Astrocyte of the spinal cord (primary cell): ENCODE results near the gene BOK.
"Not testable (repeated sequence)": the region's sequence is repeated elsewhere in the genome, so short reads cannot be mapped to it uniquely, and the experiment has no call there.

Experiments used
- DNase-seq: peaks from one replicate; pipeline ENCODE4 v3.0.0; 2011; ENCODE audit warnings: low read depth, low spot score
- H3K4me3 ChIP-seq: 2 replicates; pipeline ENCODE4 v1.5.1; 2011; ENCODE audit warnings: low read depth, mild to moderate bottlenecking, low read length, moderate library complexity
- in situ Hi-C: cut with HindIII; loops from 2 replicates; pipeline ENCODE4 v1.10.0; 2017; ENCODE audit warnings: low sequenced_read_pairs
- TF ChIP-seq, protein P1 (sequence below): IDR thresholded peaks from 2 replicates; pipeline ENCODE4 v1.5.1; 2012; ENCODE audit warnings: low read depth, mild to moderate bottlenecking, low read length, inconsistent platforms

BOK gene

DNA sequence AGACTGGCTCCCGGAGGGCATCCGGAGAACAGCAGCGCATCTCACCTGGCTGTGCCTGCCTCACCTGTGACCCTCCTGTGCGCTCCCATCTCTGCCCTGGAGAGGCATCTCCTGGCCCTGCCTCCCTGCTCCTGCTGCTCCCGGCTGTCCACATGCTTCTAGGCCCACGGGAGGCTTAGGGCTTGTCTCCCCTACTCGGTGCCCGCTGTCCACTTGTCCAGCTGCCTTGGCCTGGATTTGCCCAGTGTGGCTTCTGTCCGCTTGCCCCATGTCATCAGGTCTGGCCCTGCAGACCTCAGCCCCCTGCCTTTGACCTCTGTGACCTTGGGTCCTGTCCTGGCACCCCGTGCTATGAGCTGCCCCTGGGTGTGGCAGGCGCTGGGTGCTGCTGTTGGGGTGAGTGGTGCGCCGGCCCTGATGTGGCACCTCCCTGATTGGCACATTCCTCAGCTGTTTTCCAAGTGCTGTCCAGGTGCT lies 4.5 kb downstream of the BOK start:
- in situ Hi-C loops: no loop called here
- TF ChIP-seq, protein P1, sequence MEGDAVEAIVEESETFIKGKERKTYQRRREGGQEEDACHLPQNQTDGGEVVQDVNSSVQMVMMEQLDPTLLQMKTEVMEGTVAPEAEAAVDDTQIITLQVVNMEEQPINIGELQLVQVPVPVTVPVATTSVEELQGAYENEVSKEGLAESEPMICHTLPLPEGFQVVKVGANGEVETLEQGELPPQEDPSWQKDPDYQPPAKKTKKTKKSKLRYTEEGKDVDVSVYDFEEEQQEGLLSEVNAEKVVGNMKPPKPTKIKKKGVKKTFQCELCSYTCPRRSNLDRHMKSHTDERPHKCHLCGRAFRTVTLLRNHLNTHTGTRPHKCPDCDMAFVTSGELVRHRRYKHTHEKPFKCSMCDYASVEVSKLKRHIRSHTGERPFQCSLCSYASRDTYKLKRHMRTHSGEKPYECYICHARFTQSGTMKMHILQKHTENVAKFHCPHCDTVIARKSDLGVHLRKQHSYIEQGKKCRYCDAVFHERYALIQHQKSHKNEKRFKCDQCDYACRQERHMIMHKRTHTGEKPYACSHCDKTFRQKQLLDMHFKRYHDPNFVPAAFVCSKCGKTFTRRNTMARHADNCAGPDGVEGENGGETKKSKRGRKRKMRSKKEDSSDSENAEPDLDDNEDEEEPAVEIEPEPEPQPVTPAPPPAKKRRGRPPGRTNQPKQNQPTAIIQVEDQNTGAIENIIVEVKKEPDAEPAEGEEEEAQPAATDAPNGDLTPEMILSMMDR: no peak
- no peak for DNase-seq
- H3K4me3 ChIP-seq: no peak overlapping the region

DNA sequence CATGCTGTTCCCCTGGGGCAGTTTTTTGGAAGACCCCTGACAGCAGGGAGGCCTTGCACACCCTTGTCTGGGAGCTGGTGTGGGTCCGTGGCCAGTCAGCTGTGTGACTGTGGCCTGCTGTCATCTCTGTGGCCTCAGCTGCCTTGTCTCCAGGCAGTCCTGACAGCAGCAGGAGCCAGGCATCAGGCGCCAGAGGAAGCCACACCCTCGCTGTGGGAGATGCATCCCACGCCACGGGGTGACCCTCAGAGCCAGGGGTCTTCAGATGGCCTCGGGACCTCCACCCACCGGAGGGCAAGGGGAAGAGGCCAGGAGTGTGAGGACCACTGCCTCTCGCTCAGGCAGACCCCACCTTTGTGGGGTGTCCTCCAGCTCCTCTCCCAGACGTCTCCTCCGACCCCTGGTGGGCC lies 5.0 kb downstream of the BOK start:
- no peak overlapping the region for H3K4me3 ChIP-seq
- in situ Hi-C loops: no loop called here
- TF ChIP-seq, protein P1: no peak
- no peak for DNase-seq

DNA sequence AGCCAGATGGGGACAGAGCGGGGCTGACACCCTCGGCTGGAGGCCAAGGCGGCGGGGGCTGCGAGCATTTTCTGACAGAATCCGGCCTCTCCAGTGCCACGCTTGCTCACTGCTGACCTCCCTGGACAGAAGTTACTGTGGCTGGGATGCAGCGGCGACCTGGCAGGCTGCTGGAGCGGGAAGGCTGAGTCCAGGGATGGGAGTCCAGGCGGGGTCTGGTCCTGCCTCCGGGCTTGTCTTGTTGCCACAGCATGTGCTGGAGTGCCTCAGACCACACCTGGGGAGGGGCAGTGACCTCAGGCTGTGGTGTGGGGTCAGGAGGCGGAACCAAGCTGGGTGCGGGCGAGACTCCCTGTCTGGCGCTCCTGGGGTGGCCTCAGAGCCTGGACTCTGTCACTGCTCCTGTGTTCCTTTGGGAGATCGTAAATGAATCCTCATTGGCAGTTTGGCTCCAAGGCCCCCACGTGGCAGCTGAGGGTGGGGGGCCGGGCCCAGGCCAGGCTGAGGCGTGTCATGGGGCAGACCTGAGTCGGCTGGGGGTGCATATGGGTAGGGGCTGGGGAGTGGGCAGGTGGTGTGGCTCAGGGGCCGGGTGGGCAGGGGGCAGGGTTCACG lies 5.5 kb downstream of the BOK start:
- no peak for DNase-seq
- no peak overlapping the region for H3K4me3 ChIP-seq
- in situ Hi-C loops: no loop called here
- TF ChIP-seq, protein P1: no peak

DNA sequence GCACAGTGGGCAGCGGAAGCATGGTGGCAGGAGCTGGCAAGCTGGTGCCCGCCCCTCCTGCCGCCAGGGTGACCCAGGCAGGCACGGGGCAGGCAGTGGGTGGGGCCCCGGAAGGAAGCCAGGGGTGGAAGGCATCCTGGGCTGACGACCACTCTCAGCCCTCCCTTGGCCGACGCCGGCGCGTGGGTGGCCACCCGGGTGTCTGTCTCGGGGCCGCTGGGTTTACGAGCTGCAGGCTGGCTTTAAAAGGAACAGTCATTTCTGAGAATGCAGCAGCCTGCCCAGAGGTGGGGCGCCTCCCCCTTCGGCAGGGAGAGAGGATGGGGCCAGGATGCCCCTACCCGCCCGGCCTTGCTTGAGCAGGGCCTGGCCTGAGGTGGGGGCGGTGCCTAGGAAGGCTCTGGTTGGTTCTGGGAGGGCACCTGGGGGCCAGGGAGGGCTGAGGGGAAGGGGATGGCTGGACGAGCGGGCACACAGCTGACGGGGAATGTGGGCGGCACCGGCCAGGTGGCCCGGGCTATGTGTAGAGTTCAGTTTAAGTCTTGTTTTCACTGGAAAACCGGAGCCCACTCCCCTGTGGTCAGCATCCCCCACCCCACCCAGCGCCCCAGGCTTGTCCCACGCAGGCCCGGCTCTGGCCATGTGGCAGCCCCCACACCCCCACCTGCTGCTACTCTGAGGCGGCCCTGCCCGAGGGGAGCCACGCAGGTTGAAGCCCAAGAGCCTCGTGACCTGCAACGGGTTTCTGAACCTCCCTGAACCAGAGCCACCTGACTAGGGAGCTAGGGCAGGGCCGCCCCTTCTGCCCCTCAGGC lies 6.3 kb downstream of the BOK start:
- H3K4me3 ChIP-seq: no peak overlapping the region
- DNase-seq: no peak
- in situ Hi-C loops: no loop called here
- TF ChIP-seq, protein P1: no peak

DNA sequence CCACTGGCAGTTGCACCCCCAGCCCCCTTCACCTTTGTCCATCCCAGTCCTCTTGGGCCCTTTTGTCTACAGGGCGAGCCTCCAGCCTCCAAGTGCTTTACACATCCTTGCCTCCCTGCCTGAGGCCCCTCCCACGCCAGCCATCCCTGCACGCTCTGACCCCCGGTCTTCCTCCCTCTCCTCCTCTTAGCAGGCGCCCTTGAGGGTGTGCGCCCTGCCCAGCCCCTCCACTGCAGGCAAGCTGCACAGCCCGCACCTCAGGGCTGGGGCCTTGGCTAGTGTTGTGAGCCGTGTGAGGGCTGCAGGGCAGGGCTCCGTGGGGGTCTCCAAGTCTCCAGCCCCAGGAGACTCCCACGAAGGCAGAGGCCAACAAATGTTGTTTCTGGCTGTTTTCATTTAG lies 6.9 kb downstream of the BOK start:
- in situ Hi-C loops: no loop called here
- DNase-seq: no peak
- TF ChIP-seq, protein P1: no peak
- H3K4me3 ChIP-seq: no peak overlapping the region

DNA sequence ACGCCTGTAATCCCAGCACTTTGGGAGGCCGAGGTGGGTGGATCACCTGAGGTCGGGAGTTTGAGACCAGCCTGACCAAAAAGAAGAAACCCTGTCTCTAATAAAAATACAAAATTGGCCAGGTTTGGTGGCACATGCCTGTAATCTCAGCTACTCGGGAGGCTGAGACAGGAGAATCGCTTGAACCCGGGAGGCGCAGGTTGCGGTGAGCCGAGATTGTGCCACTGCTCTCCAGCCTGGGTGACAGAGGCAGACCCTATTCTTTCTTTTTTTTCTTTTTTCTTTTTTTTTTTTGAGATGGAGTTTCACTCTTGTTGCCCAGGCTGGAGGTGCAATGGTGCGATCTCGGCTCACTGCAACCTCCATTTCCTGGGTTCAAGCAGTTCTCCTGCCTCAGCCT lies 7.5 kb downstream of the BOK start:
- H3K4me3 ChIP-seq, DNase-seq, in situ Hi-C loops: not testable (repeated sequence)

DNA sequence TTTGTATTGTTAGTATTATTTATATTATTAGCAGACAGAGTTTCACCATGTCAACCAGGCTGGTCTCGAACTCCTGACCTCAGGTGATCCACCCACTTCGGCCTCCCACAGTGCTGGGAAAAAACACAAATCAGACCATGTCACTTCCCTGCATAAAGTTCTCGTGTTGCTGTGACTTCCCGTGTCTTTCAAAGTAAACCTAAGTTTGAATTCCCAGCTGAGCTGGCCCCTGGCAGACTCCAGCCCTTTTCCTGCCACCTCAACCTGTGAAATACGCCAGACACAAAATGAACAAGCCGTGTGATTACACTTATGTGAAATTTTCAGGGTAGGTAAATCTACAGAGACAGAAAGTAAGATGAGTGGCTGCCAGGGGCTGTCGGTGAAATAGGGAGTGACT lies 7.9 kb downstream of the BOK start:
- no peak for DNase-seq
- no peak overlapping the region for H3K4me3 ChIP-seq
- in situ Hi-C loops: no loop called here
- TF ChIP-seq, protein P1: no peak

DNA sequence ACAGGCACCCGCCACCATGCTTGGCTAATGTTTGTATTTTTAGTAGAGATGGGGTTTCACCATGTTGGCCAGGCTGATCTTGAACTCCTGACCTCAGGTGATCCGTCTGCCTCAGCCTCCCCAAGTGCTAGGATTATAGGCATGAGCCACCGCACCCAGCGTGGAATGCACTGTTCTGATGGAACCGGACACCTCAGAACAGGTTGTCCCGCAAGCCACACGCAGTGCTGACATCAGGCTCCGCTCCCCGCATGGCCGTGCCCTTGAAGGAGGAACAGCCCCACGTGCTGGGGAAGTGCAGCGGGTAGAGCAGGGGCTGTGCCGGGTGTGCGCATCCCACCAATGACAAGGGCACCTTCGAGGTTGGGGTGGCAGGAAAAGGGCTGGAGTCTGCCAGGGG lies 8.7 kb downstream of the BOK start:
- in situ Hi-C loops, H3K4me3 ChIP-seq, DNase-seq: not testable (repeated sequence)
